ENCODE data around the gene PIGL. TPM values are rescaled to one million over a fixed set of nuclear protein-coding genes. Genes with fewer than 3 reads are reported as not detected.

The PIGL gene
- 53.2 TPM for total RNA-seq

DNA sequence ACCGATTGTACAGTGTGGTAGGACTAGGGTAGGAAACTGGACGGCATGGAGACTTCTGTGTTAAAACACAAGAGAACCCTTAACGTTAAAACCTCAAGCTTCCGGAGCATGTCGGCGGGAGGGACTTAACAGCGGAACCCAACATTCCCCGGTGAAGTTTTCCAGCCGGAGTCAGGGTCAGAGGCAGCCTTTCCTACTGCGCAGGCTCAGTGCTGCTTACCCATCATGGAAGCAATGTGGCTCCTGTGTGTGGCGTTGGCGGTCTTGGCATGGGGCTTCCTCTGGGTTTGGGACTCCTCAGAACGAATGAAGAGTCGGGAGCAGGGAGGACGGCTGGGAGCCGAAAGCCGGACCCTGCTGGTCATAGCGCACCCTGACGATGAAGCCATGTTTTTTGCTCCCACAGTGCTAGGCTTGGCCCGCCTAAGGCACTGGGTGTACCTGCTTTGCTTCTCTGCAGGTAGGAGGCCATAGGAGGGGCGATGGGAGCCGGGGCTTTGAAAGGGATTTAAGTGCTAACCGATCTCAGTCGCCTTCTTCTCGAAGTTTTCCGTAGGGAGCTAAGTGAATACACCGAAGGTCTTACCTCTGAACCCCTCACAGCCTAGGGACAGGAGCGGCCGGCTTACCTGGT, at the start of gene PIGL:
PIGL (plus strand) TSS at position 209 of the 634 bp plus-strand sequence; CDS start at position 226, 17 bp downstream.

DNA sequence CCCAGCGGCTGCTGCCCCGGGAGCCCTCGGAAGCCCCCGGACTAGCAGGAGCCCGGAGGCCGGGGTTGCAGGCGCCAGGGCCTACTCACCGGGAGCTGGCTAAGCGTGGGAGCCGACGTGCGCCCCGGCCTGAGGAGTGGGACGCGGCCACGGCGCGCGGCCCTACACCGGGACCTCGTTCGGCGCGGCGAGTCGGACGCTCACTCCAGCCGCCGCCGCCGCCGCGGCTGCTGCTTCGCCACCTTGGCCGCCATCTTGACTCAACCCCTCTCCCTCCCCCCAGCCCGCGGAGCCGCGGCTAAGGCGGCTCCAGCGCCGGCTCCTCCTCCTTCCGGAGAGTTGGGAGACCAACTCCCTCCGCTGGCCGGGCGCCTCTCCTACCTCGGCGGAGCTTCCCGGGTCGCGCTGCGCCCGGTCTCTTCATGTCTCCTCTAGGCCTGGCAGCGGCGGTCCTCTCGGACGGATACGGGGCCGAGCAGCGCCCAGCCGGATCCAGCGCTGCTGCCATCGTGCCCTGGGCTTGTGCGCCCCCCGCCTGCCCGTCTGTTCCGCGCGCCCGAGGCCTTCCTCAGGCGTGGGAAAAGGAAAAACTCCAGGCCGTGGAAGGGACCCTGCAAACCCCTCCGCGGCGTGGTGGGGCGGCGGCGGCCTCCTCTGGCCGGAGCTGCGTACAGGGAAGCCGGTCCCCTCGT, 1.6 kb upstream of the PIGL start, which contains the start of gene NCOR1:
NCOR1 (minus strand) TSS at position 262 of the 692 bp plus-strand sequence. CDS start 20,965 bp downstream, outside the sequence.

DNA sequence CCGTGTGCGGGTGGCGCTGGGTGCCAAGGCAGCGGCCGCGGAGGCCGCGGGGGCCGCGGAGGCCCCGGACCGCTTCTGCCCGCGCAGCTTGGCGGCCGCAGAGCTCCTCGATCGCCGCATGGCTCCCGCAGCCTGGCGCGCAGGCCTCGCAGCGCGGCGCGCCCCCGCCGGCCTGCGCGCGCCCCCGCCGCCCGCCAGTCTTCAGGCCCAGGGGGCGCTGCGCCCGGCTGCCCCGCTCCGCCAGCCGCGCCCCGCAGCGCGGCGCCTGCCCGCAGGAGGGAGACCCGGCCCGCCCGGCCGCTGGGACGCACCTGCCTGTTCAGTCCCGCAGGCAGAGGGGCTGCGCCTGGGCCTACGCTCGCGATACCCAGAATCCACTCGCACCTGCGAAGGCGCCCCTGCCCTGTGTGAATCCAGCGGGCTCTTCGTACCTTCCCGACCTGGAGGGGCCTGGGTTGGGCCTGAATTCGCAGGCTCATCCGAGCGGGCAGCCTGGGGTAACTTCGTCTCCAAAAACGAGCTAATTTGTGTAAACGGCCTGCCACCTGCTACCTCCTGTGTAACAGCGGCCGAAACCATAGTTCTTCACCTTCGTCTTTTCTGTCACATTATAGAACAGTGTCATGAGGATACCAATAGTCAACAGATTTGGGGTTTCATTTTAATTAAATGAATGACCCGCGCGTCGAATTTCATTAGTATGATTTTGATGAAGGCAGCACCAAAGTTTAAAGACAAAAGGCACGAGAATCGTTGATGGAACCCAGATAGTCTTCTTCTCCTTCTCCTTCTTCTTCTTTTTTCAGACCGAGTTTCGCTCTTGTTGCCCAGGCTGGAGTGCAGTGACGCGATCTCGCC, 136.5 kb downstream of the PIGL start, which contains the start of gene CENPV:
CENPV (minus strand) TSS at position 153 of the 858 bp plus-strand sequence; CDS start at position 120, 33 bp downstream.

Other genes with a start within 250 kb of the PIGL start
- gene ZSWIM7, start 217.5 kb upstream of the PIGL start, total RNA-seq: 22.4 TPM
- 76.1 TPM for gene TTC19, start 217.4 kb upstream of the PIGL start, total RNA-seq
- gene NCOR1, start 1.7 kb upstream of the PIGL start, total RNA-seq: 162 TPM
- gene CENPV, start 136.3 kb downstream of the PIGL start, total RNA-seq: 64.7 TPM
- 1,029 TPM for gene UBB, start 163.9 kb downstream of the PIGL start, total RNA-seq
- 11.9 TPM for gene TRPV2, start 198.4 kb downstream of the PIGL start, total RNA-seq